HFFc6 (cell line): ENCODE results near the gene COL8A2. TPM values are rescaled to one million over a fixed set of nuclear protein-coding genes. Genes with fewer than 3 reads are reported as not detected.
A peak's percentile ranks its signal among the peaks of the same experiment; 100 is the strongest.

ENCODE experiments used
- DNase-seq: peaks from one replicate; pipeline ENCODE4 v3.0.0-alpha.2; 2018
- H3K27ac Mint-ChIP-seq: 2 replicates; pipeline ENCODE4 v1.8.0; 2020; ENCODE audit warnings: mild to moderate bottlenecking, mixed read lengths
- H3K27me3 Mint-ChIP-seq: 2 replicates; pipeline ENCODE4 v1.8.0; 2021; ENCODE audit warnings: mild to moderate bottlenecking, moderate library complexity, mixed read lengths; ENCODE audit not compliant: insufficient read depth
- H3K36me3 Mint-ChIP-seq: 2 replicates; pipeline ENCODE4 v1.8.0; 2021; ENCODE audit warnings: low read depth, mixed read lengths
- H3K4me1 Mint-ChIP-seq: 2 replicates; pipeline ENCODE4 v1.8.0; 2020; ENCODE audit warnings: low read depth, mixed read lengths
- H3K4me3 Mint-ChIP-seq: 2 replicates; pipeline ENCODE4 v1.8.0; 2020; ENCODE audit warnings: mild to moderate bottlenecking, moderate library complexity, mixed read lengths
- H3K9me3 Mint-ChIP-seq: 2 replicates; pipeline ENCODE4 v1.8.0; 2020; ENCODE audit warnings: mild to moderate bottlenecking, mixed read lengths
- CTCF ChIP-seq: fragments of 200-600 bp; sonication (generic); IDR thresholded peaks from 2 replicates; pipeline ENCODE4 v1.5.0; 2021; ENCODE audit warnings: antibody characterized with exemption, mild to moderate bottlenecking
- total RNA-seq, 6 experiments: library from RNA; stranded (reverse); fragmentation: NEBNext Ultra II Directional; extraction: Animal tissue kit (Norgen Biotek cat#: 25700); gene quantifications; 2 replicates in 1 of 6; 3 replicates in 5 of 6; pipeline ENCODE4 v1.2.3, GENCODE V29; 2021

COL8A2 gene
- total RNA-seq, 6 experiments from 2014 or later = 1.9 to 6.4 (median 2.4) TPM

GRCh38 chr1:36126797-36127500 is 1.9 kb upstream of the COL8A2 start:
- Mint-ChIP-seq H3K27ac (no peak overlapping the region), H3K4me3 (no peak overlapping the region), H3K4me1 (peaks cover 10% of the 10 kb centered on the region), H3K36me3 (no peaks in the 10 kb centered on the region), H3K27me3 (peaks cover 19% of the 10 kb centered on the region), H3K9me3 (no peaks in the 10 kb centered on the region)
- TF ChIP-seq CTCF = no peak
- no peak for DNase-seq

- no peak for TF ChIP-seq CTCF
- Mint-ChIP-seq H3K36me3 (no peaks in the 10 kb centered on the region), H3K9me3 (no peaks in the 10 kb centered on the region), H3K4me3 (no peak overlapping the region), H3K27me3 (peaks cover 19% of the 10 kb centered on the region), H3K27ac (no peak overlapping the region), H3K4me1 (peaks cover 10% of the 10 kb centered on the region)
- no peak for DNase-seq
Measured at GRCh38 chr1:36126005-36126716, 1.1 kb upstream of the COL8A2 start.

GRCh38 chr1:36124404-36125128 is 456 bp downstream of the COL8A2 start:
- TF ChIP-seq CTCF = no peak
- Mint-ChIP-seq H3K9me3 (no peaks in the 10 kb centered on the region), H3K27ac (no peak overlapping the region), H3K4me3 (peak overlapping the region; percentile 40), H3K27me3 (peaks cover 21% of the 10 kb centered on the region), H3K4me1 (peaks cover 14% of the 10 kb centered on the region), H3K36me3 (no peaks in the 10 kb centered on the region)
- DNase-seq = no peak

- Mint-ChIP-seq H3K36me3 (no peaks in the 10 kb centered on the region), H3K4me1 (peaks cover 12% of the 10 kb centered on the region), H3K4me3 (no peak overlapping the region), H3K27me3 (peaks cover 21% of the 10 kb centered on the region), H3K27ac (no peak overlapping the region), H3K9me3 (no peaks in the 10 kb centered on the region)
- no peak for DNase-seq
- no peak for TF ChIP-seq CTCF
Measured at GRCh38 chr1:36123356-36123755, 1.7 kb downstream of the COL8A2 start.

GRCh38 chr1:36122062-36123030 is 2.7 kb downstream of the COL8A2 start:
- Mint-ChIP-seq H3K9me3 (no peaks in the 10 kb centered on the region), H3K4me3 (no peak overlapping the region), H3K27ac (no peak overlapping the region), H3K4me1 (peaks cover 8% of the 10 kb centered on the region; the same call in 1 of the 2 replicates), H3K27me3 (peaks cover 21% of the 10 kb centered on the region), H3K36me3 (no peaks in the 10 kb centered on the region)
- no peak for TF ChIP-seq CTCF
- no peak for DNase-seq
